ENCODE results near the gene ZNF101.

Gene ZNF101

DNA sequence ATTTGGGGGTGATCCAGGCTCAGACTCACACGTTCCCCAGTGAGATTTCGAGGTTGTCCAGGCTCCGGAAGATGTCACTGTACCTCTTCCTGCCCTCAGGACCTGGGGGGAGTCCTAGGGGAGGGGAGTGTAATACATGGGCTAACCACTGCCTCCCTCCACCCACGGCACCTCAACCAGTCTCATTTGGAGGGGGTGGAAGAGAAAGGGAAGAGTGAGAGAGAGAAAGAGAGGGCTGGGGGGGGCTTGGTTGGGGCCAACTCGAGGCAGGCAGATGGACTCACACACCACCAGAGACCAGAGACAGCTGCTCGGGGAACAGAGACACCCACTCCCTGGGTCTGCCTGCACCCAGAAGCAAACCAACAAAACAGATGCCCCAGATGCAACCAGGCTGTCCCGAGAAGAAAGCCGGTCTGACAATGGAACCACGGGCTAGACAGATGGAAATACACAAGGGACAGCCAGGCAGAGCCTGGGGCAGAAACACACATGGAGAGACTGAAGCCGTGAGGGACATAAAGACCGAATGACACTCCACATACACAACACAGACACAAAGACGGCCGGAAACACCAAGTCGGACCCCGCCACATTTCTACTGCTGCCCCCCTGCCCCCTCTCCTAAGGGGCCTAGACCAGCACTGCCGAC is 26.0 kb upstream of the ZNF101 start:
- DNase-seq, result peak; percentile 60

DNA sequence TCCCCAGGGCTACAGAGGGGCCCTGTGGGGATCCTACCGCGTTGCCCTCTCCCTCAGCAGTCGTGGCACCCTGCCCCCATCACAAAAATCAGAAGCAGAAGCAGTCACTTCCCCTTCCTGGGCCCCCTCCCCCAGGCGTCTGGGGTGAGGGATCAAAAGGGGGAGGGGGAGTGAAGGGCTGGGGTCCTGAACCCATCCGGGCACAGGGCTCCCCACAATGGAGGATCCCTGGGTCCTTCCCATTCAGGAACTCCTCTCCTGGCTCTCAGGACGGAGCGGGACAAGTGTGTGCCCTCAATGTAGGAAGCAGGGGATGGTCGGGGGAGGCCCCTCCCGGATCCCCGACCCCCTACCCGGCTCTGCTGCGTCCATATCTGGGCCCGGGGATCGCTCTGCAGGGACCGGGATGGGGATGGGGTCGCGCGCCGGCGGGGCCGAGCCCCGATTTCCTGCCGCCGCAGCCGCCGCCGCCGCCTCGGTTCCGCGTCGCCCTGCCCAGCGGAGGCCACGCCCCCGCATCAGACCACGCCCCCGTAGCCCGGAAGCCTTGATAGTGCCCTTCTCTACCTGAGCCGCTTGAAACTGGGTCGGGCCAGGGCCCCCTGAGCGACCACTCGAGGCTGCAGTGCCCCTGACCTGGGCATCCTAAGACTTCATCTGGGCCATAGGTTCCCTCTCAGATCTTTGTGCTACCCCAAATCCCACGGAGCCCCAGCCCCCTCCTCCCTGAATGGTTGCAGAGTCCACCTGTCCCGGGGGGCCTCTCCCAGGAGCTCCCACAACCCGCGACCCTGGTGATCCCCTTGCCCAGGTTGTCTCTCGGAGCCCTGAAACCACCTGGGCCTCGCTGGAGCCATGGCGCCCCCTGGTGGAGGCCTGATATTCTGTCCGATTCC is 25.2 kb upstream of the ZNF101 start, which contains the start of gene GMIP:
Gene GMIP, minus strand, starts transcription at position 500 of the 896 bp plus-strand sequence. Its CDS starts 128 bp downstream, at position 372.
- peak; percentile 85 for DNase-seq

DNA sequence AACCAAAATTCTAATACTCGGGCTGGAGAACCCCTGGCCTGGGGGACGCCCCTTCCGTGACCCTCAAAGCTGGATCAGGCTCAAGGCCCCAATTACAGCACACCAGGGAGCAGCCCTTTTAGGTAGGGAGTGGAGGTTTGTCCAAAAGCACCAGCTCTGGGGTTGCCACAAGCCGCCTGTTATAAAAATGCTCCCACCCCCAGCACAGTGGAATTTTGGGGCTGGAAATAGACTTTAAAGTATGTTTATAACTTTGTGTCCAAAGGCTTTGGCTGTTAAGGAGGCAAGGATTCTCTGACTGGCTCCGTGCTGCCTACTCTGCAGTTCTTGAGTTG is 24.6 kb upstream of the ZNF101 start:
- no peak for DNase-seq

DNA sequence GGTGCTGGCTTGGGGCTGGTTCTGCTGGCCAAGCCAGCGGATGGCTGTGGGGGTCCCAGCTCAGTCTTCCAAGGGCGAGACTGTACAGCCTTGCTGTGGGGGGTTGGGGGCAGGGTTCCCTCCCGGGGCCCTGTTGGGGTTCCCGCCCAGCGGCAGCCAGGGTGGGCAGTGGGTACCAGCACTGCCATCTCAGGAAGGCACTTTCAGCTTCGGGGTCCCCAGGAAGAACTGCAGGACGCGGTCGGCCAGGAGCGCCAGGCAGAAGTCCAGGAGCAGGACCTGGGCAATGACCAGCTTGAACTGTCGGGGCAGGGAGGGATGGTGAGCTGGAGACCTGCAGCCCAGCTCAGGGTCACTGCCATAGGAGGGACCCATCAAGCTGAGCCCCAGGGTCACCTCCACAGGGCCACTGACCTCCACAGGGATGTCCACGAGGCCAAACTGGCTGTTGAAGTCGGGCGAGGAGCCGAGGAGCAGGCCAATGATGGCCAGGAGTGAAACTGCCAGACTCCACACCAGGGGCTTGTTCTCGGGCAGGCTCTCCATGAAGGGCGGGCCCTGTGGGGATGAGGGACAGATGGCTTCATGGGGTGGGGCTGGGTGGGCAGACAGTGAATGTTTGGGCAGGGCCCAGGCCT is 23.3 kb upstream of the ZNF101 start:
- no peak for DNase-seq

DNA sequence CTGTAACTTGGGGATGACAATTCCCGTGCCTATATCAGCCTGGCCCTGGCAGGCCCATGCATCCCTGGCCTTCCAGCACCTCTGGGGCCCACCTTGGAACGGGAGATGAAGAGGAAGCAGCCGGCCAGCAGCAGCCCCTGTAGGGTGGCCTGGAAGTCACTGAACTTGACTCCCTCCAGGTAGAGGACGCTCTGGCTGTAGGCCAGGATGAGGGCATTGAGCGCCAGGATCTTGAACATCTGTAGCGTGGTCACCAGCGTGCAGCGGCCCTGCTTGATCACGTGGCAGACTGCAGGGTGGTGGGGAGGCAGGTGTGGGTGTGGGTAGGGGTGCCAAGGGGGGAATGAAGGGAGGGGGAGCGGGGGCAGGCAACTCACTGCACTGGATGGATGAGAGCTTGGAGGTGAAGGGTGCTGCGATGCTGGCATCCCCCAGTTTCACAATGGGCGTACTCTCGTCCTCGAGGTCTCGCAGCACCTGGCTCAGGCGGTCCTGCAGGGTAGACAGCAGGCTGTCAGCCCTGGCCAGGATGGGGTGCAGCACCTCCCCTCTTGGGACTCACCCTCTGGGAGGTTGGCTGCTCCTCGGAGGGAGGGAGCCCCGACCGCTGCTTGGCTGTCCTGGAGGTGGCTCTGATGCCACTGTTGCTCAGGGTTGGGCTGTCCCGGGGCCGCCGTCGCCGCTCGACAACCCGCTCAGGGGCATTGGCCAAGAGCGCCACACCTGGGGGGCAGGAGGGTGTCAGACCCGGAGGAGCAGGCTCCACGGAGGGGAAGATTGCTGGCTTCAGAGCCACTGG is 21.4 kb upstream of the ZNF101 start:
- no peak for DNase-seq

DNA sequence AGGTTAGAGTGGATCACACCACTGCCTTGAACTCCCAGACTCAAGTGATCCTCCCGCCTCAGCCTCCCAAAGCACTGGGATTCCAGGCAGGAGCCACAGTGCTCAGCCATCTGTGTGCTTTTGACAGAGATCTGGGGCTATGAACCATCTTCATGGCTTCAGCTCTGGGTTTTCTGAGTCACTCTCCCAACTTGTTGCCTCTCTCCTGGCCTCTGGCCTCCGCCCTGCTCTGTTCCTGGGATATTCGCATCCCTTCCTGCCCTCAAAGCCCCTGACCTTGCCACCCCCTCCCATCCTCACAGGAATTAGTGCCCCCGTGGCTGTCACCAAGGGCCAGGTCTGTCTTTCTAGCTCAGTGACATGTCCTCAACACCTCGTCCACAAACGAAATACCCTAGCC is 19.5 kb upstream of the ZNF101 start:
- no peak for DNase-seq

DNA sequence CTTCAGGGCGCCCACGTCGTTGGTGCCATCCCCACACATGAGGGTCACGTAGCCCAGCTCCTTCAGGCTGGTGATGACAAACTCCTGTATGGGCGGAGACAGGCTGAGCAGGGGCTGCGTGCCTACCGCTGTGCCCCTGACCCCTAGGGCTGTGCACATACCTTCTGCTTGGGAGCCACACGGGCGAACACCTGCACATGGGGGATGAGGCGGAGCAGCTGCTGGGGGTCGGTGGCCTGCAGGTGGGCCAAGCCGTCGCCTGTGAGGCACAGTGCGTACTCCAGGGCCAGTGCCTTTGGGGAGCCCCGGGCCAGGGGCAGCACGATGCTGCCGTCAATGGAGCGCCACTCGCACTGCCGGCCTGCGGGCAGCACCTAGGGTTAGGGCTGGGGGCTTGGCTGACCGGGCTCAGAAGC is 19.1 kb upstream of the ZNF101 start:
- DNase-seq, result no peak

DNA sequence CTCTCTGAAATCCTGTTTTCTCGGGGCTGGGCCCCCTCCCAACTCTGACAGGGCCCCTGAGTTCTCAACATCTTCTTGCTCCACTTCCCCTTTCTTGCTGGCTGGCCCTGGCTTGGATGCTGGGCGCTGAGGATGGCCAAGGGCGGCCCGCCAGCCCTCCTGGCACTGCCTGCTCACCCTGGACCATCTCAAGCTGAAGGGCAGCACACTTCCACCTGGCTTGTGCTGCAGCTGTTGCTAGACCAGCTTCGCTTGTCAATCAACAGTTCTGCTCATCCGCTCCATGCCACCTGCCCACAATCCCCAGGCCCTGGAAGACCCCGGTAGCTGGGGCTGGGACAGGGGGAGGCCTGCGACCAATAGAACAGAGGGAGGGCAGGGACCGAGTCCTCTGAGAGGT is 18.3 kb upstream of the ZNF101 start:
- DNase-seq, result no peak

DNA sequence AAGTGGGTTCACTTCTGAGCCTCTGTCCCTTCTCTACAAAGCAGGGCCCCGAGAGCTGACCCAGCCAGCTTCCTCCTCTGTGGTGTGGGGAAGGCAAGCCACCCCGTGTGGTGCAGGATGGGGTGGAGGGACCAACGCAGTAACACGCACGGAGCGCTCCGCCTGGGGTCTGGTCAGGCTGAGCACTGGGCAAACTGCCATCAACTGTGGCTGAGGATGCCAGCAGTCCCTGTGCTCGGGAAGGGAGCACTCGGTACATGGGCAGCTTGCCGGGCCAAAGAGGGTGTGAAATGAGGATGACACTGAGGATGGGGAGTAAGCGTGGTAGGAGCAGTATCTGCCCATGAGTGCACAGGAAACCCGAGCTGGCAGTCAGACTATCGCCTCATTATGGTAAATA is 17.6 kb upstream of the ZNF101 start:
- DNase-seq, result no peak

DNA sequence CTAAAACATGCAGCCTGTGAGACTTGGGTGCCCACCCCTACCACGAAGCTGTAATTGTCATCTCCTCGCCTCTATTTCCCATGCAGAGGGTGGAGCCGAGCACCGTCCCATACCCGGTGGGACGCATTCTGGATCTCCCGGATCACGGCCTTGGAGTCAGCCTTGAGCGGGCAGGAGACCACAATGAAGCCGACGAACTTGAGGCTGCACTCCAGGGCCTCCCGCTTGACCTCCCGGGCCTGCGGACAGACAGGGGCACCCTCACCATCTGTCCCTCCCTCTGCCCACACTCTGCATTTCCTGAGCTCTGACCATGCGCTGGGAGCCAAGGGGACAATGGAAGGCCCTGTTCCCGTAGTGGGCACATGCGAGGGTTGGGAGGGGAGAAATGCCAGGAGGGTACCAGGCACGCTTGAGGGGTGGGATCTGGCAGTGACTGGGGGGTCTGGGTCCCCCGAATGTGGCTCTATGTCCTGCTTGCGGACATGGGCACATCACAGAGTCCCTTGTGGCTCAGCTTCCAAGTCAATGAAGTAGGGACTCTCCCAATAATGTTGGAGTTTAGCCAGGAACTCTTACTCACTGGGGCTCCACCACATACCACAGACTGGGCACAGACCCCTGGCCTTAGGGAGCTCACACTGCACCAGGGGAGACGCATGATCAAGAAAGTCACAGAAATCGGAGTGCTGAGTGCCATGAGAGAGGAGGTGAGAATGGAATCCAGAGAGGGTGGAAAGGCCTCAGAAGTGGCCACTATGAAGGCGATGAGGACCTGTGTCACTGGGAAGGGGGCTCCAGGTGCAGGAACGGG is 15.9 kb upstream of the ZNF101 start:
- no peak for DNase-seq

DNA sequence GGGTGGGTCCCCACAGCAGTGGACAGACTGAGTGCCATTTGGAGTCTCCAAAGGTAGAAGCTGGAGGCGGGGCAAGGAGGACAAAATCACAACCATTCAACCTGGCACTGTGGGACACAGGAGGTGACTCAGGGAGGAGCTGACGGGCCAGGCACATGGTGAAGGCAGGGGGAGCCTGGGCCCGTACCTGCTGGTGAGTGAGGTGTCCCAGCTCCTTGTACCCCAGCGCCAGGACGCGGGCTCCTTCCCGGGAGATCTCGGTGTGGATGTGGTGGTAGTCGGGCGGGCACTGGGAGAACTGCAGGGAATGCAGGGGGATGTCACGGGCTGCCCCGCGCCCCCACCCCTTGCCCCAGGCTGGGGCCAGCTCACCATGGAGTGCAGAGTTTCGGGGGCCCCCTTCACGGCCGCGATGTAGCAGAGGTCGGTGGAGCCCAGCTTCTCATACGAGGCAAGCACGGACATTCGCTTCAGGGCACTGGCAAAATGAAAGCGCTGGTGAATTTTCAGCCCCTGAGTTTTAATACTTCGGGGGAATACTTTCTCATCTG is 15.0 kb upstream of the ZNF101 start:
- no peak for DNase-seq

DNA sequence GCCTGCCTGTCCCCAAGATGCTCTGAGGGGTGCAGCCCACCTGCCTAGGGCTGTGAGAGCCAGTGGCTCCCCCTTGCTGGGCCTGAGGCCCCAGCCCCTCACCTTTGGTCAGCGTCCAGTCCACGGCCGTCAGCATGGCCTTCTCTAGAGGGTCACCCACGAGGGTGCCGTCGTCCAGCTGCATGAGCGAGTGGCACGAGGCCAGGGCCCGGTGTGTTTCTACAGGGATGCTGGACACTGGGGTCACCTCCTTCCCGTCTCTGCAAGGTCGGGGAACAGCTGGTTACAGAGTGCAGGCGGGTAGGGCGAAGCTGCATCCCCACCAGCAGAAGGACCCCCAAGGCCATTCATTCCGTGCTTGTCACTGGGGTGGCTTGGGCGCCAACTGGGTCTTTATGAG is 14.2 kb upstream of the ZNF101 start:
- DNase-seq, result no peak

DNA sequence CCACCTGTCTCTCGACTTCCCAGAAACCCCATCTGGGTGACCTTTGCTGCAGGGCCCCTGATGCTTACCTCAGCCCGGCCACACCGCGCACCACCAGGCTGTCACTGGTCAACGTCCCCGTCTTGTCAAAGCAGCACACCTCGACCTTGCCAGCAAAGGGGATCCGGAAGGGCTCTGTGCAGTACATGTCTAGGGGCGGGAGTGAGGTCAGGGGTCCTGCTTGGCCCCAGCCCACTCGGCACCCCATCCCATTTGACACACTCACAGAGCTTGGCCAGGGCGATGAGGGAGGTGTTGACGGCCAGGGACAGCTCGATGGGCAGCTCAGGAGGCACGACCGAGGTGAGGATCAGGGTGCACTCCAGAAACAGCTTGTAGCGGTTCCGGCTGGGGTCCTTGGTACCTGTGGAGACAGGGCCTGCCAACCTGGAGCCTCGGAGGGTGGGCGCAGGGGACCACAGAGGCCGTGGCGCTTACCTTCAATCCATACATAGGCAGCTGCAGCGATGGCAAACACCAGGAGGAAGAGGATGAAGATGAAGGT is 13.5 kb upstream of the ZNF101 start:
- no peak for DNase-seq

DNA sequence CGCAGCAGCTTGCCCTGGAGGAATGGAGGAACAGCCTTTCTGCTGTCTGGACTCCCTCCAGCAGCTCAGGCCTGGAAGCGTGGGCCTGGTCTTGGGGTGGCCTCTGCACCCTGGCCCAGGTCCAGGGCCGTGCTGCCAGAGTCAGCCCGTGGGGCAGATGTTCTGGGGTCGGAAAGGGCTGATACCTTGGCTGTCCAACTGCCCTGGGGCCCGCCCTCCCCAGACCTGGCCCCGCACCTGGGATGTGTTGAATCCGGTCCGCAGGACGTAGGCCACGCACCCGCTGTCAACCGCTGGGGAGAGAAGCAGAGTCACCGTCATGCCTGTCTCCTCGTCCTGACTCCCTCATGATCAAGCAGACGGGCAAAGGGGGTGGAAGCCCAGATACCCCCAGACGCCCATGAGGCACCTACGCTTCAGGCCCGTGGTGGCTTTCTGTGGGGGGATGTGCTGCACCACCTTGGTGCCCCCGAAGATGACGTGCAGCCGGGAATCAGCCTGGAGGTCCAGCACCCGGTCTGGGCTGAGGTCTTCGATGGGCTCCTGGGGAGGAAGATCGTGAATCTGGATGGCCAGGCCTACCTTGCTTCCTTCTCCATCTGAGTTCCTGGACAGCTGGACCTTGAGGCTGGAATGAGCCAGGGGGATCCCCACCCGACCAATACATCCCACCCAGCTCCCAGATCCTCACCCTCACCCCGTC is 12.8 kb upstream of the ZNF101 start:
- DNase-seq, result no peak

DNA sequence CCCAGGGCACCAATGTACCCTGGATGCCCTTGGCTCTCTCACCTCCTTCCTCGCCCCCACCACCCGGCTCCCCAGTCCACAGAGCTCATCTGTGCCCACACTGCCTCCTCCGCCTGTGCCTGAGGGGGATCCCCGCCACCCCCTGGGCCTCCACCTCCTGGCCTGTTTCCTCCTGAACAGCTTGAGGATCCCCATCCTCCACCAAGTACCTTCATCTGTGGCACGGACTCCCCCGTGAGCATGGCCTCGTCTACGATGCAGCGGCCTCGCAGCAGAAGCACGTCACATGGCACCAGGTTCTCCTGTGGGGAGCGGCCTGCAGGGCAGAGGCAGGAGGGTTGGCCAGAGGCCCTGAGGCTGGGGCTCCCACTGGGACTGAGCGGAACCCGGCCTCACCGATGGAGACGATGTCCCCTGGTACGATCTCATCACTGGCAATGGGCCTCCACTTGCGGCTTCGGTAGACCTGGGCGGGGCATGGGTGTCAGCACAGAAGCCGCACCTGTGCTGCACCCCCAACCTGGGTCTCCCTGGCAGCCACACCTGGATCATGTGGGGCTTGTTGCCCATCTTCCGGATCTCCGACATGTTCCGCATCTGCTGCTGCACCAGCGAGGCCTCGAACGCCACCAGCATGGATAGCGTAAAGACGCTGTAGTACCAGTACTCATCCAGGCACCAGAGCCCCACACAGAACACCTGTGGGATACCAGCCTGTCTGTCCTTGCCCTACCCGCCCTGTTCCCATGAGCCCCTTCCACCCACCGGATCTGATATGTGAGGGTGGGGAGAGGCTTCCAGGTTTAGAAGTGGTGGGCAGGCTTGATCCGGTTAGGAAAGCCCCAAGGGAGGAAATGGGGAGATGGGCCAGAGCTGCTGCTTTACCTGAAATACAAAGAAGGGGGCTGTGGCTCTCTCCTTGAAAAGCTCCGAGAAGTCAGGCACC is 11.9 kb upstream of the ZNF101 start:
- DNase-seq, result no peak

DNA sequence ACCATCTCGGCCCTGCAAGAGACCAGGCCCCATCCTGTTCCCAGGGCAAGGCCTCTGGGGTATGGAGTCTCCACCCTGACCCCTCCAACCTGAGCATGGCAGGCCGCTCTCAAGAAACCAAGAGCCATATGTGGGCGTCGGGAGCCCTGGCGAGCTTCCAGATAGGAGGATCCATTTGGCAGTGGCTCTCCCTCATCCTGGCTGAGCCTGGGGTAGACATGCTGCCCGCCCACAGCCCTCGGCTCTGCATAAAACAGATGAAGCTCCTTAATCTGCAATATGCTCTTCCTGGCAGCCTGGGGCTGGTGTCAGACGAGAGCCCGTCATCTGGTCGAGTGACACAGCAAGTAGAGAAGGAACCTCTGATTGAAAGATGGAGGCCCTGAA is 11.2 kb upstream of the ZNF101 start:
- DNase-seq, result no peak

DNA sequence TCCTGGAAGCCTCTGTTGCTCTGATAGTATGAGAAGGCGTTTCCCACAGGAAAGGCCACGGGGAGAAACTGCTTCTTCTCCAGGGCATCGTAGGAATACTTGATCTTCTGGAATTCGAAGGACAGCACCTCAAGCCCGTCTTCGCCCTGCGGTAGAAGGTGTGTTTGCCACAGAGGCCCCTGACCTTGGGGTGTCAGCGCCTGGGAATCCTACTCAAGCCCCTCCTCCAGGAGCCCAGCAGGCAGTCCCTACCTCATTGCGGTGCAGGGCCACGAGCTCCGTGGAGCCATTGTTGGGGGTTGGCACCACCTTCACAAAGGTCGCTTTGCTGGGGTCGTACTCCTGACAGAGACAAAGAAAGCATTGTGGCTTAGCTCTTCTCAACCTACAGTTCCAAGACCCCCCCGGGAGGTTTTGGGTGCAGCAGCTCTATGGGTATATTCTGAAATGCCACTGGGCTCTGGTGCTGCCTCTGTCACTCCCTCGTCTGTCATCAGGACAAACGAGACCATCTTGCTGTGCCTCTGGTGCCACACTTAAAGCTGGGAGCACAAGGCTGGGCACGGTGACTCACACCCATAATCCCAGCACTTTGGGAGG is 8.9 kb upstream of the ZNF101 start:
- DNase-seq, result no peak

DNA sequence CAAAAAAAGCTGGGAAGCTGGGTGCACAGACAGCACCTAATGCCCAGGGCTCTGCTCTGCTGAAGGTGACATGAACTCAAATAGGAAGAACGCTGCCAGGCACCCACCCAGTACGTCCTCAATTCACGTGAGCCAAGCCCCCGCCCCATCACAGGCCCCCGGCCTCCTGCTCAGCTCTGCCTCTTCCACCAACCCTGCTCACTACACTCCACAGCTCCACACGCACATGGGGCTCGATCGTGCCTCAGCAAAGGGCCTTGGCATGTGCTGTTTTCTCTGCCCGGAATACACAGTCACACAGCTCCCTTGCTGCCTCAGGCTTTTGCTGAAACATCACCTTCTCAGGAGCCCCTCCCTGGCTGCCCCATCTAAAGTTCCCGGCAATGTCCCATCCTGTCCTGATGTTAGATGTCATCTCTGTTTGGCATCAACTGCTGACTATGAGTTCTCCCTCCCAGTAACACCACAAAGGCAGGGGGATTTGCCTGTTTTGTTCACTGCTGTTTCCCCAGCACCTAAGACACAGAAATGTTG is 7.4 kb upstream of the ZNF101 start:
- no peak for DNase-seq

DNA sequence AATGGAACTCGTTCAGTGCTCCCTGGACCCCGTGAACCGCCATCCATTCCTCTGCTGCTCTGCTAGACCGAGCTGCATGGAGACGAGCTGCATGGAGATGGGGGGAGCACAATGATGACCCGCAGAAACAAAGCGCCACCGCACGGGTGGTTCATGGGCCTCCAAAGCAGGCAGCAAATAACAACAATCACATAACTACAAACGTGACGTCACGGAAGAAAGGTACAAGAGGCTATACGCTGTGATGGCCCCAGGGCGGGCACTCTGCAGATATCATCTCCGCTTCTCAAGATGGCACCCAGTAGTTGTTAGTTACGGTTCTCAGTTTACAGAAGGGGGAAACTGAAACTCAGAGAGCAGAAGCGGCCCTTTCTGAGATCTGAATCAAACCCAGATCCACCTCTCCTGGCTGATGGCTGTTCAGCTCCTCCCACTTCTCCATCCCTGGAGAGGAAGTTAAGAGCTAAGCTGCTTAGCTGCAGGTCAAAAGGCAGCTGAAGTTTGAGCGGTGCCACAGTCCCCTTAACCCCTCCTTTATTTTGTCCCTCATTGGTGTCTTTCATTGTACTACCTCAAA is 6.9 kb upstream of the ZNF101 start:
- peak; percentile 53 for DNase-seq
